Measurements from ENCODE around the gene CACNA2D3. TPM values are rescaled to one million over a fixed set of nuclear protein-coding genes. Genes with fewer than 3 reads are reported as not detected.
"Not testable (repeated sequence)": the region's sequence is repeated elsewhere in the genome, so short reads cannot be mapped to it uniquely, and the experiment has no call there.

Gene CACNA2D3
- total RNA-seq, 1 donor from 2014 or later, result 0.48 TPM

DNA sequence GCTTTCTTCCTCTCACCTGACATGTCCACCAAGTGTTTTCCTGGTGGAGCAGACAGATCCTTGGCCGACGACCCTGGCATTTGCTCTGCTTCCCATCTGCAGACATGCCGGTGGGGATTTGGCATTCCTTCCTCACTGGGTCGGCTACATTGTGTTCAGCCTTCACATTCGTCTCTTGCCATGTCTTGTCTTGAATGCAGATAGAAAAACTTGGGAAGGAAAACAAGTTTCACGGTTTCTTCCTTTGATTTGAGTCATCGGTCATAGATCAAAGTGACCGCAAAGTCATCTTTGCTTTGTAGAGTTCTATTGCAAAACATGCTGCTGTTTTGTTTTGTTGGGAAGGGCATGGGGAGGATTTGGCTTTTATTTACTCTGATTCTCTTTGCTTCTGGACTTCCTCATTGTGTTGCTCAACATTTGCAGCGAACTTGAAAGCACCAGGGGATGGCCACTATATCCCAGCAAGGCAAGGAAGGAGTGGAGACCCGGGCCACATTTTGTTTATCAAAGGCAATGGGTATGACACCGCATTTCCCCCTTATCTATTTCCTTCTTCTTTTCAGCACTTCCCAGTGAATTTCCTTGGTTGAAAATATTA is 321.3 kb downstream of the CACNA2D3 start:
- DNase-seq (ENCODE audit: low spot score), result no peak

- no peak for DNase-seq (ENCODE audit: low spot score)
These were observed 323.3 kb downstream of the CACNA2D3 start for GRCh38 chr3:54445630-54446029.

DNA sequence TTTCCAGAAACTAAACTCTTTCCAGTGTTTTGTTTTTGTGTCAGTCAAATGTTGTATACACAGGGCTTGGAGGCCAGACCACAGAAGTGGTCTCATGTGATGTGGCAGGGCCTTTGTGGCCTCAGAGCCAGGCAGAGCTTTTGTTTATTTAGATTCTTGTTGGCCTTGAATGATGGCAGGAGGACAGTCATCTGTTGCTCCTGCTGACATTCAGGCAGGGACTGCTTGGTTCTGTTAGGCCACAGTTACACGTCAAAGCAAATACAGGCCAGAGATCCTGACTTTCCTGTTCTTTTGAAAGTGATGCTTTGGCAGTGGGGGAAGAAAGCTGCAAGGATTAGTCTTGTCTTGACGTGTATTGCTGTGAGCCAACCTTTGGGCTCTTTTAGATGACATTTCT is 325.1 kb downstream of the CACNA2D3 start:
- DNase-seq (ENCODE audit: low spot score), result no peak

DNA sequence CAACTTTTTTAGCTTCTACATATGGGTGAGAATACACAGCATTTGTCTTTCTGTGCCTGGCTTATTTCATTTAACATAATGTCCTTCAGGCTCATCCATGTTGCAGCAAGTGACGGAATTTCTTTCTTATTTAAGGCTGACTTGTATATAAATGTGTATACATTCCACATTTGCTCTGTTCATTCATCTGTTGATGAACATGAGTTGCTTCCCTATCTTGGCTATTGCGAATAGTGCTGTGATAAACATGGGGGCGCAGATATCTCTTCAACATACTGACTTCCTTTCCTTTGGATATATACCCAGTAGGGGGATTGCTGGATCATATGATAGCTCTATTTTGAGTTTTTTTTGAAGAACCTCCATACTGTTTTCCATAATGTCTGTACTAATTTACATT is 332.5 kb downstream of the CACNA2D3 start:
- no peak for DNase-seq (ENCODE audit: low spot score)

GRCh38 chr3:54458357-54458756 is 336.0 kb downstream of the CACNA2D3 start:
- DNase-seq (ENCODE audit: low spot score), result no peak

- DNase-seq (ENCODE audit: low spot score), result not testable (repeated sequence)
These were observed 342.2 kb downstream of the CACNA2D3 start for GRCh38 chr3:54464554-54464953.

- no peak for DNase-seq (ENCODE audit: low spot score)
These were observed 354.5 kb downstream of the CACNA2D3 start for GRCh38 chr3:54476891-54477290.

DNA sequence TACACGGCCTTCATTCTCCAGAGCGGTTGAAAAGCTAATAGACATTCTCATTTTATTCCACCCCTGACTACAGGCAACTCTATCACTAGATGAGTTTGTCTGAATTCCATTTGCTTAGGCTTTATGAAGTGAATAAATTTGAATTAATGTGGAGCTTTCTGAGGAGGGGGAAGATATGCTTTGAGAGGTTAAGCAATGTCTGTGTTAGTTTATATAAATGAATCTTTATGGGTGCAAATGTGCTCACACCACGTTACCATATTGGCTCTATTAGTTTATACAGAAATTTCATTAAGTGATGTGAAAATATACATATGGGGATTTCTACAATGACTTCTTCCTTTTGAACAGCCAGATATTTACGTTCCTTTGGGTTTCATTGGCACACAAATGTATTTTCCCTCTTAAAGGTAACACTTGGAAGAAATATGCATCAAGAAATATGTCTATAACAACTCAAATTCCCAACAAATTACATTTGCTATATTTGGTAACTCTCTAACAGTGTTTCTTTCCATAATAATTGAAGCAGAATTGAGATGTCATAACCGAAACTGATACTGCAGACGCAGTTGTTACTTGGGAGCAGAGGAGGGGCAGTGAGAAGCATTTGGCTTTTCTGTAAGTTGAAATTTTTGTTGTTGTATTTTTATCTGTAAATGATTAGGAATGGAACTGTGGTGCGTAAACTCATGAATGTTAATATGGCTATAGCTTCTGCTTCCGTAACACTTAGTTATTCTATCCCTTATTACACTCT is 359.4 kb downstream of the CACNA2D3 start:
- DNase-seq (ENCODE audit: low spot score), result no peak

- no peak for DNase-seq (ENCODE audit: low spot score)
These were observed 362.0 kb downstream of the CACNA2D3 start for GRCh38 chr3:54484334-54484733.

- no peak for DNase-seq (ENCODE audit: low spot score)
These were observed 364.0 kb downstream of the CACNA2D3 start for GRCh38 chr3:54486317-54486716.

GRCh38 chr3:54488297-54488696 is 365.9 kb downstream of the CACNA2D3 start:
- no peak for DNase-seq (ENCODE audit: low spot score)

GRCh38 chr3:54494209-54494608 is 371.9 kb downstream of the CACNA2D3 start:
- no peak for DNase-seq (ENCODE audit: low spot score)

DNA sequence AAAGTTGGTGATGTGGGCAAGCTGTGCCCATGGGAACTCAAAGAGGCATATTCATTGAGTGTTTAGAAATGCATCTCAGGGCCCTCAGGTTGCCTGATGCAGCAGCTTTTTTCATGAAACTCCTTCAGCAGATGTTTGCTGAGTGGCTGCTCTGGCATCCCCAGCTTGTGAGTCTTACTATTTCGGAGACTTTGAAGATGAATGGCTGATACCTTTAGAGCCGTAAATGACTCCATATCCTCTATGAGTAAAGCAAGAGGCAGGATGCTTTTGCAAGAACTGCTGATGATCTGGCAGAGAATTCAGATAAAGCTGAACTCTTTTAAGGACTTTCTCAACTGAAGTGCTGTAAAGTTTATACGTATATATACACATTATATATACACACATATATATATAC is 384.3 kb downstream of the CACNA2D3 start:
- no peak for DNase-seq (ENCODE audit: low spot score)

- DNase-seq (ENCODE audit: low spot score), result no peak
These were observed 385.6 kb downstream of the CACNA2D3 start for GRCh38 chr3:54507876-54508460.

DNA sequence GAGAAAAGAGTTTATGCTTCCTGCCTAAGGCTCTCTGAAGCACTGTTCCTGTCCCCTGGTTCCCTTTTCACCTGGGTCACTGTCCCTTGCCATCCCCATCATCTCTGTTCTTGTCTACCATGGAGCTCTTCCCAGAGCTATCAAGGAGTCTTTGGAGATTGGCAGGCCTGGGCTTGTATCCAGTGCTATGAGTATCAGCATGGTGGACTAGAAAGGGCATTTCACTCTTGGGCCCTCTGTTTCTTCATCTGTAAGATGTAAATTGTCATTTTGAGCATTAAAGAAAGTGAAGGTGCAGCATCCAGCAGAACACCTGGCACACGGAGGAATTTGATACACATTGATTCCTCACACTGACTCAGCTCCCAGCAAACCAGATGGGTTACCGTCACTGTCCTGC is 388.2 kb downstream of the CACNA2D3 start:
- no peak for DNase-seq (ENCODE audit: low spot score)

- DNase-seq (ENCODE audit: low spot score), result no peak
These were observed 389.5 kb downstream of the CACNA2D3 start for GRCh38 chr3:54511766-54512365.

DNA sequence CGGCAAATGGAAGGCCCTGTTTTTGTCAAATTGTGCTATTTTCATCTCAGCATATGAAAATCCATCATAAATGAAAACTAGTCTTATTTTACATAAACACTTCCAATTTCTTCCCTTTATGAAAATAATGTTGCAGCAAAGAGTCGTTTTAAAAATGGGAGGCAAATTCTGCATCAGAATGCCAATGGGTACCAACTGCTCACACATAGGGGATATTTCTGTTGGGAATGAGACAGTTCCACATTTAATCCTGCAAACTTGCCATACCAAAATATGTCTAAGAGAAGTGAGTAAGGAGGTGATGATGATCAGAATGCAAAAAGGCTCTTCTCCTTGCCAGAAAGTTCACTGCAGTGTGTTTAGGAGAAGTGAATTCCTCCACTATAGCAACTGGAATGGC is 391.7 kb downstream of the CACNA2D3 start:
- DNase-seq (ENCODE audit: low spot score), result no peak

- DNase-seq (ENCODE audit: low spot score), result no peak
These were observed 392.1 kb downstream of the CACNA2D3 start for GRCh38 chr3:54514416-54514815.

- DNase-seq (ENCODE audit: low spot score), result no peak
These were observed 393.3 kb downstream of the CACNA2D3 start for GRCh38 chr3:54515441-54516213.

- DNase-seq (ENCODE audit: low spot score), result no peak
These were observed 395.1 kb downstream of the CACNA2D3 start for GRCh38 chr3:54517424-54517823.

- DNase-seq (ENCODE audit: low spot score), result no peak
These were observed 395.8 kb downstream of the CACNA2D3 start for GRCh38 chr3:54518011-54518675.
